Keratinocyte (primary cell): Measurements from ENCODE around the gene OLIG2. TPM values are rescaled to one million over a fixed set of nuclear protein-coding genes. Genes with fewer than 3 reads are reported as not detected.

Experiments used
- DNase-seq: peaks from one replicate; pipeline ENCODE4 v3.0.0-alpha.2; 2011; ENCODE audit warnings: low read depth, missing footprints, low spot score
- FAIRE-seq: peaks from 2 replicates; lab custom pipeline; 2011; peaks lifted over from hg19 to GRCh38; lab: Jason Lieb, UNC
- H2AFZ ChIP-seq: 2 replicates; pipeline ENCODE4 v1.6.0; 2012; ENCODE audit warnings: low read length, control low read depth, inconsistent platforms; ENCODE audit not compliant: control insufficient read depth
- H3K27ac ChIP-seq: 2 replicates; pipeline ENCODE4 v1.5.1; 2011; ENCODE audit warnings: low read length; ENCODE audit not compliant: control insufficient read depth, insufficient read depth
- H3K27me3 ChIP-seq: 3 replicates; pipeline ENCODE4 v1.6.0; 2011; ENCODE audit warnings: low read length; ENCODE audit not compliant: control insufficient read depth, insufficient read depth; ENCODE audit errors: extremely low read depth
- H3K36me3 ChIP-seq, 2 experiments: 2 replicates in 1 of 2; 3 replicates in 1 of 2; pipeline ENCODE4 v1.5.1; 2011; ENCODE audit warnings: low read length in 2 of 2, mild to moderate bottlenecking in 1 of 2; ENCODE audit not compliant: control insufficient read depth in 2 of 2, insufficient read depth in 2 of 2; ENCODE audit errors: extremely low read depth in 1 of 2
- H3K4me1 ChIP-seq: 3 replicates; pipeline ENCODE4 v1.5.1; 2011; ENCODE audit warnings: low read length; ENCODE audit not compliant: control insufficient read depth, insufficient read depth; ENCODE audit errors: extremely low read depth
- H3K4me2 ChIP-seq: 3 replicates; pipeline ENCODE4 v1.6.0; 2011; ENCODE audit warnings: low read depth, low read length; ENCODE audit not compliant: control insufficient read depth, insufficient read depth; ENCODE audit errors: extremely low read depth
- H3K4me3 ChIP-seq, 3 experiments: fragments of 200-600 bp in 1 of 3; sonication (generic) in 1 of 3; 2 replicates in 2 of 3; 3 replicates in 1 of 3; pipeline ENCODE4 v1.5.1; 2011 to 2016; ENCODE audit warnings: low read length in 3 of 3, mild to moderate bottlenecking in 3 of 3, control low read depth in 2 of 3, inconsistent platforms in 1 of 3, low read depth in 1 of 3, mixed read lengths in 1 of 3, mixed run types in 1 of 3, moderate library complexity in 1 of 3; ENCODE audit not compliant: control insufficient read depth in 2 of 3, insufficient read depth in 2 of 3; ENCODE audit errors: extremely low read depth in 1 of 3
- H3K79me2 ChIP-seq: 2 replicates; pipeline ENCODE4 v1.6.0; 2012; ENCODE audit warnings: low read length; ENCODE audit not compliant: control insufficient read depth, insufficient read depth
- H3K9ac ChIP-seq: 3 replicates; pipeline ENCODE4 v1.6.0; 2011; ENCODE audit warnings: low read length; ENCODE audit not compliant: control insufficient read depth, insufficient read depth; ENCODE audit errors: extremely low read depth
- H3K9me1 ChIP-seq: 3 replicates; pipeline ENCODE4 v1.6.0; 2011; ENCODE audit warnings: low read length; ENCODE audit not compliant: control insufficient read depth, insufficient read depth; ENCODE audit errors: extremely low read depth
- H3K9me3 ChIP-seq: 2 replicates; pipeline ENCODE4 v1.5.1; 2012; ENCODE audit warnings: low read depth, low read length; ENCODE audit not compliant: control insufficient read depth
- H4K20me1 ChIP-seq: 3 replicates; pipeline ENCODE4 v1.6.0; 2011; ENCODE audit warnings: low read length; ENCODE audit not compliant: control insufficient read depth, insufficient read depth; ENCODE audit errors: extremely low read depth
- EZH2 ChIP-seq: IDR thresholded peaks from one replicate; pipeline ENCODE4 v1.6.1; 2012; ENCODE audit warnings: inconsistent platforms, mild to moderate bottlenecking, low read length, moderate library complexity
- dilution Hi-C: fragments of 300-500 bp; cut with MboI; formaldehyde crosslinking; loops from one replicate; pipeline ENCODE4 v1.7.0; 2020; ENCODE audit warnings: low sequenced_read_pairs; ENCODE audit not compliant: extremely low pct_ligation_motif_present
- polyA plus RNA-seq, 5 experiments: library from polyadenylated mRNA; depleted of rRNA in 3 of 5; stranded (reverse) in 3 of 5; stranded (forward) in 1 of 5; unstranded in 1 of 5; fragments of >200 nt; gene quantifications; 1 replicate in 1 of 5; 2 replicates in 3 of 5; 3 replicates in 1 of 5; pipeline versions ENCODE4 v1.2.1 to v1.2.3, GENCODE V29; 2011 to 2012; ENCODE audit warnings: missing spikeins in 2 of 5, low read depth in 1 of 5, low replicate concordance in 1 of 5
- TF ChIP-seq, protein P1 (sequence below), 3 experiments: IDR thresholded peaks in 1 of 3; conservative IDR thresholded peaks in 1 of 3; optimal IDR thresholded peaks in 1 of 3; 2 replicates in 2 of 3; 3 replicates in 1 of 3; pipeline versions ENCODE3 to v1.5.1; 2011; ENCODE audit warnings: low read length in 3 of 3, mild to moderate bottlenecking in 3 of 3, moderate library complexity in 2 of 3, control low read depth in 1 of 3, inconsistent platforms in 1 of 3; ENCODE audit not compliant: insufficient read depth in 2 of 3; ENCODE audit errors: extremely low read depth in 1 of 3

The OLIG2 gene
- polyA plus RNA-seq, 1 donor (not counting 4 experiments of a cell fraction or from before 2014, with no cell fraction given): not detected

DNA sequence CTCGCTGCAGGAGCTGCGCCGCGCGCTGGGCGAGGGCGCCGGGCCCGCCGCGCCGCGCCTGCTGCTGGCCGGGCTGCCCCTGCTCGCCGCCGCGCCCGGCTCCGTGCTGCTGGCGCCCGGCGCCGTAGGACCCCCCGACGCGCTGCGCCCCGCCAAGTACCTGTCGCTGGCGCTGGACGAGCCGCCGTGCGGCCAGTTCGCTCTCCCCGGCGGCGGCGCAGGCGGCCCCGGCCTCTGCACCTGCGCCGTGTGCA is 44.9 kb downstream of the OLIG2 start:
- H3K79me2 ChIP-seq: no peaks in the 10 kb centered on the region
- no peaks in the 10 kb centered on the region for H4K20me1 ChIP-seq
- no peak overlapping the region for H3K9ac ChIP-seq
- no peaks in the 10 kb centered on the region for H3K9me3 ChIP-seq
- H3K9me1 ChIP-seq: no peaks in the 10 kb centered on the region
- no peak overlapping the region for H2AFZ ChIP-seq
- H3K4me3 ChIP-seq: no peak overlapping the region
- H3K36me3 ChIP-seq: no peaks in the 10 kb centered on the region
- dilution Hi-C loops: no loop called here
- H3K4me1 ChIP-seq: peaks cover 5% of the 10 kb centered on the region
- H3K27me3 ChIP-seq: peaks cover 80% of the 10 kb centered on the region
- FAIRE-seq (no peak), DNase-seq (no peak)
- H3K27ac ChIP-seq: no peak overlapping the region
- no peak for TF ChIP-seq EZH2
- TF ChIP-seq, protein P1, sequence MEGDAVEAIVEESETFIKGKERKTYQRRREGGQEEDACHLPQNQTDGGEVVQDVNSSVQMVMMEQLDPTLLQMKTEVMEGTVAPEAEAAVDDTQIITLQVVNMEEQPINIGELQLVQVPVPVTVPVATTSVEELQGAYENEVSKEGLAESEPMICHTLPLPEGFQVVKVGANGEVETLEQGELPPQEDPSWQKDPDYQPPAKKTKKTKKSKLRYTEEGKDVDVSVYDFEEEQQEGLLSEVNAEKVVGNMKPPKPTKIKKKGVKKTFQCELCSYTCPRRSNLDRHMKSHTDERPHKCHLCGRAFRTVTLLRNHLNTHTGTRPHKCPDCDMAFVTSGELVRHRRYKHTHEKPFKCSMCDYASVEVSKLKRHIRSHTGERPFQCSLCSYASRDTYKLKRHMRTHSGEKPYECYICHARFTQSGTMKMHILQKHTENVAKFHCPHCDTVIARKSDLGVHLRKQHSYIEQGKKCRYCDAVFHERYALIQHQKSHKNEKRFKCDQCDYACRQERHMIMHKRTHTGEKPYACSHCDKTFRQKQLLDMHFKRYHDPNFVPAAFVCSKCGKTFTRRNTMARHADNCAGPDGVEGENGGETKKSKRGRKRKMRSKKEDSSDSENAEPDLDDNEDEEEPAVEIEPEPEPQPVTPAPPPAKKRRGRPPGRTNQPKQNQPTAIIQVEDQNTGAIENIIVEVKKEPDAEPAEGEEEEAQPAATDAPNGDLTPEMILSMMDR (optimal IDR thresholded peaks at IDR 0.05 in 1 of 3, IDR thresholded peaks at IDR 0.05 in 1 of 3, conservative IDR thresholded peaks at IDR 0.05 in 1 of 3; ENCODE audit: extremely low read depth in 1 of 3, insufficient read depth in 2 of 3, low read length in 3 of 3): no peak
- no peak overlapping the region for H3K4me2 ChIP-seq

DNA sequence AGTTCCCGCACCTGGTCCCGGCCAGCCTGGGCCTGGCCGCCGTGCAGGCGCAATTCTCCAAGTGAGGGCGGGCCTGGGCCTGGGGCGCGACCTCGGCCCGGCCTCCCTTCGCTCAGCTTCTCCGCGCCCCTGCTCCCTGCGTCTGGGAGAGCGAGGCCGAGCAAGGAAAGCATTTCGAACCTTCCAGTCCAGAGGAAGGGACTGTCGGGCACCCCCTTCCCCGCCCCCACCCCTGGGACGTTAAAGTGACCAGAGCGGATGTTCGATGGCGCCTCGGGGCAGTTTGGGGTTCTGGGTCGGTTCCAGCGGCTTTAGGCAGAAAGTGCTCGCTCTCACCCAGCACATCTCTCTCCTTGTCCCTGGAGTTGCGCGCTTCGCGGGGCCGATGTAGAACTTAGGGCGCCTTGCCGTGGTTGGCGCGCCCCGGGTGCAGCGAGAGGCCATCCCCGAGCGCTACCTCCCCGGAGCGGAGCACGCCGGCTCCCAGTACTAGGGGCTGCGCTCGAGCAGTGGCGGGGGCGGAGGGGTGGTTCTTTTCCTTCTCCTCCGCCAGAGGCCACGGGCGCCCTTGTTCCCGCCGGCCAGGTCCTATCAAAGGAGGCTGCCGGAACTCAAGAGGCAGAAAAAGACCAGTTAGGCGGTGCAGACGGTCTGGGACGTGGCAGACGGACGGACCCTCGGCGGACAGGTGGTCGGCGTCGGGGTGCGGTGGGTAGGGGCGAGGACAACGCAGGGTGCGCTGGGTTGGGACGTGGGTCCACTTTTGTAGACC is 45.4 kb downstream of the OLIG2 start:
- DNase-seq (no peak), FAIRE-seq (no peak)
- no peaks in the 10 kb centered on the region for H3K36me3 ChIP-seq
- H3K27me3 ChIP-seq: peaks cover 85% of the 10 kb centered on the region
- no peaks in the 10 kb centered on the region for H4K20me1 ChIP-seq
- H2AFZ ChIP-seq: no peak overlapping the region
- no peak for TF ChIP-seq EZH2
- TF ChIP-seq, protein P1 (optimal IDR thresholded peaks at IDR 0.05 in 1 of 3, IDR thresholded peaks at IDR 0.05 in 1 of 3, conservative IDR thresholded peaks at IDR 0.05 in 1 of 3; ENCODE audit: extremely low read depth in 1 of 3, insufficient read depth in 2 of 3, low read length in 3 of 3): no peak
- dilution Hi-C loops: no loop called here
- peak overlapping the region in 1 of 3 experiments; percentile 49 for H3K4me3 ChIP-seq
- H3K4me2 ChIP-seq: peak overlapping the region; percentile 50
- H3K9me3 ChIP-seq: no peaks in the 10 kb centered on the region
- H3K79me2 ChIP-seq: no peaks in the 10 kb centered on the region
- no peaks in the 10 kb centered on the region for H3K9me1 ChIP-seq
- no peak overlapping the region for H3K27ac ChIP-seq
- H3K4me1 ChIP-seq: peaks cover 5% of the 10 kb centered on the region
- H3K9ac ChIP-seq: no peak overlapping the region
